ENCODE data around the gene AHSG.
"Not testable (repeated sequence)": the region's sequence is repeated elsewhere in the genome, so short reads cannot be mapped to it uniquely, and the experiment has no call there.

DNA sequence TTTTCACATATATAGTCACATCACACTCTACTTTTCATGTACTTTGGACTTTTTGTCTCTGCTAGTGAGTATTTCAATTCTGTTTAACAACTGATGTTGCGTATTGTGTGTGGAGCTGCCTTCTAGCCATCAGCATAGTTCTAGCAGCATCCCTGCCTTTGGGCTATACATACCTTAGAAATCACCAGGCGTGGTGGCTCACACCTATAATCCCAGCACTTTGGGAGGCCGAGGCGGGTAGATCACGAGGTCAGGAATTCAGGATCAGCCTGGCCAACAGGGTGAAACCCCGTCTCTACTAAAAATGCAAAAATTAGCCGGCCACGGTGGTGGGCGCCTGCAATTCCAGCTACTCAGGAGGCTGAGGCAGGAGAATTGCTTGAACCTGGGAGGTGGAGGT is 26.6 kb upstream of the AHSG start:
- TF ChIP-seq, protein P1, sequence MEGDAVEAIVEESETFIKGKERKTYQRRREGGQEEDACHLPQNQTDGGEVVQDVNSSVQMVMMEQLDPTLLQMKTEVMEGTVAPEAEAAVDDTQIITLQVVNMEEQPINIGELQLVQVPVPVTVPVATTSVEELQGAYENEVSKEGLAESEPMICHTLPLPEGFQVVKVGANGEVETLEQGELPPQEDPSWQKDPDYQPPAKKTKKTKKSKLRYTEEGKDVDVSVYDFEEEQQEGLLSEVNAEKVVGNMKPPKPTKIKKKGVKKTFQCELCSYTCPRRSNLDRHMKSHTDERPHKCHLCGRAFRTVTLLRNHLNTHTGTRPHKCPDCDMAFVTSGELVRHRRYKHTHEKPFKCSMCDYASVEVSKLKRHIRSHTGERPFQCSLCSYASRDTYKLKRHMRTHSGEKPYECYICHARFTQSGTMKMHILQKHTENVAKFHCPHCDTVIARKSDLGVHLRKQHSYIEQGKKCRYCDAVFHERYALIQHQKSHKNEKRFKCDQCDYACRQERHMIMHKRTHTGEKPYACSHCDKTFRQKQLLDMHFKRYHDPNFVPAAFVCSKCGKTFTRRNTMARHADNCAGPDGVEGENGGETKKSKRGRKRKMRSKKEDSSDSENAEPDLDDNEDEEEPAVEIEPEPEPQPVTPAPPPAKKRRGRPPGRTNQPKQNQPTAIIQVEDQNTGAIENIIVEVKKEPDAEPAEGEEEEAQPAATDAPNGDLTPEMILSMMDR (IDR thresholded peaks at IDR 0.05): not testable (repeated sequence)
- not testable (repeated sequence) for TF ChIP-seq EZH2 (IDR thresholded peaks at IDR 0.05; ENCODE audit: borderline replicate concordance, insufficient read depth, low read depth, low read length, poor library complexity, severe bottlenecking)

Measured in B cell (primary cell).